Activated CD8-positive, alpha-beta memory T cell treated with anti-CD3 and anti-CD28 coated beads for 1 hour (primary cell): ENCODE results near the gene CGB8.
"Not testable (repeated sequence)": the region's sequence is repeated elsewhere in the genome, so short reads cannot be mapped to it uniquely, and the experiment has no call there.

Experiments used
- DNase-seq, 2 donors: peaks; one replicate each; pipeline ENCODE4 v3.0.0-alpha.2; 2020; ENCODE audit warnings: low read depth in 1 of 2; ENCODE audit errors: extremely low read depth in 1 of 2

The CGB8 gene

DNA sequence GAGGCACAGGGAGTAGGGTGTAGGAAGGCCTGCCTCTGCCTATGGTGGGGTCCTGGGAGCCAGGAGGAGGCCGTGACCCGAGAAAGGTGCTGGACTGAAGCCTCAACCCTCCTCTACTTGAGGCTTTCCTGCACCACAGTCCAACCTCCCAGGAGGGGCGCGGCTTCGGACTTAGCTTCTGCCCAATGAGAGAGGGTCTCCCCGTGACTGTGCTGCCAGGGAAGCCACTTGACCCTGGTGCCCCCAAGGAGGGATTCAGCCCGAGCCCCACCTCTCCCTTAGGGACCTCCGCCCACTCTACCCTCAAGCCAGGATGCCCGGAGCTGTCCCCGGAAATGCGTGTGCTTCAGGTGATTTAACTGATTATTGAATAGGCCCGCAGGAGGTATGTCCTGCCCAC is at the start of gene CGB8:
CGB8 (minus strand) TSS at position 101 of the 400 bp plus-strand sequence. CDS start 372 bp downstream, outside the sequence.
- not testable (repeated sequence) for DNase-seq

DNA sequence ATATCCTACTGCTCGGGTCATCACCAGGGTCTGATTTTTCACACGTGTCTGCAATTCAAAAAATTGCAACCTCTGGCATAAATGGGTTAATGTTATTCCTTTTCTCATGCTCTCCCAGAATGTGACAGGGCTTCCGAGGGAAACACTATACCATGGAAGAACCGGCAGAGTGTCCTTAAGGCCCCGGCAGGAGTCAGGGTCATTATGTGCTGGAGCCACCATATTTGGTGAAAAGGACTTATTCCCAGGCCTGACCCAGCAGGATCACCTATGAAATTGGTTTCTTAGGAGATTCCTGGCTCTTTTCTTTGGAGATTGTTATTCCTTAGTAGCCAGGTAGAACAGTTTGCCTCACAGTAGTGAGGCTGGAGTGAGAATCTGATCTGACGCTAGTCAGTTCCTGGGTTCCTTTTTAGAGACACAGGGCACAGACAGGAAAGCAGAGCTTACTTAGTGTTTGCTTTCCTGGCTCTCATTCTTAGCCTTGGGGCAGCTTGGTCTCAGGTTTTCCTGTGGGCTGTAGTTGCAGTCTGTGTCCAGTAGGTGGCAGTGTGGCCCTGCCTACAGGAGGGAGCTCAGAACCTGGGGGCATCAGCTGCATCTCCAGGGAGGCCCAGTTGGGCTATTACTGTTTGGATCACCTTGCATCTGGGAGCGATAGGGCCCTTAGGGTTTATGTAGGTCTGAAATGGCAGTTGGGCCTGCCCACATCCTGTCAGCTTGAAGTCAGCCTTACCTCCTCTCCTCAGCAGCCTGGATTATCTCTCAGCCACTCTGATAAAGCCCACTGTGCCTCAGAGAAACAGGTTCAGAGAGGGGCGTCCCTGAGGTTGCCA is 48.8 kb upstream of the CGB8 start:
- DNase-seq = peak in 1 of 2 donors; percentile 52

DNA sequence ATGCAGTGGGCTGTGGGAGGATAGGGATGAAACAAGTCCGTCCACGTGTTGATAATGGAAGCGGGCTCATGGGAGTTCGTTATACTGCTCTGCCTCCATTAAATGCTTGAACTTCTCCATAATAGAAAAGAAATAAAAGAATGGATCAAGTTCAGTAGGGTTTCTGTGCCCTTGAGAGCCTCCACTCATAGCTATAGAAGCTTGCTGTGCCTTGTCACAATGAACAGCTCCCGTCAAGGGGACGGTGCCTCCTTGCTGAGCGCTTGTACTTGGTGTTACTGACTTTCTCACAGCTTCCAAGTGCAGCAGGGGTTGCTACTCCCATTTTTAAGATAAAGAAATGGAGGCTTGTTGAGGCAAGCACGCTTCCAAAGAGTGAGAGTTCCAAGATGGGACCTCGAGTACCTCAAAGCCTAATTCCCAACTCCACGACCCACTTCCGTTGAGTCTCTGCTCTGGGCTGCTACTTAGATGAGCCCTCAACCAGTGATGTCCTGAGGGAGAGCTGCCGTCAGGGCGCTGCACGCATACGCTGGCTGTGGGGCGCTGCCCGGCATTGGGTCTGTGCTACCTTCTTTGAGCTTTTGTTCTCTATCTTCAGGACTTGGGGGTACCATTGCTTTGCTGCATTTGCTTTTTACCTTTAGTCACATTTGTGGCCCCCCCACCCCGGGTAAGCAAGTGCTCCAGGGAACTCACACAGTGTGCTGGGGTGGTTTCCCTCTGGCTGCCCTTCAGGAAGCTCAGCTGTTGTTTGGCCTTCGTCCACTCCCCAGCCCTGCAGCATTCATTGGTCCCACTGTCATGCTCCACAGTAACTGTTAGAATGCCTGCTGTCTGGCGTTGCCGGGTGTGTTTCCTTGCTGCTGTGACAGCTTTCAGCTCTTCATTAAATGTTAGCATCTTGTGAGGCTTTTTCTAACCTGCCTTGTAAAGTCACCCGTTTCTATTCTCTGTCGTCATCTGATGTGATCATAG is 45.9 kb upstream of the CGB8 start:
- no peak for DNase-seq

DNA sequence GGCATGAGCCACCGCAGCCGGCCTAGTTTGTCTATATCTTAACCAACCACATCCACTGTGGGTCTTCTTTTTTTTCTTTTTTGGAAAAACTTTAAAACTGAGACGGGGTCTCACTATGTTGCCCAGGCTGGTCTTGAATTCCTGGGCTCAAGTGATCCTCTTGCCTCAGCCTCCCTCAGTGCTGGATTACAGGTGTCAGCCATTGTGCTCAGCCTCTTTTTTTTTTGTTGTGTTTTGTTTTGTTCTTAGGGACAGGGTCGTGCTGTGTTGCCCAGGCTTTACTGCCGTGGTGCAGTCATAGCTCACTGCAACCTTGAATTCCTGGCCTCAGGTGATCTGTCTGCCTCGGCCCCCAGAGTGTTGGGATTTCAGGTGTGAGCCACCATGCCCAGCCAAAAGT is 43.8 kb upstream of the CGB8 start:
- DNase-seq = no peak

DNA sequence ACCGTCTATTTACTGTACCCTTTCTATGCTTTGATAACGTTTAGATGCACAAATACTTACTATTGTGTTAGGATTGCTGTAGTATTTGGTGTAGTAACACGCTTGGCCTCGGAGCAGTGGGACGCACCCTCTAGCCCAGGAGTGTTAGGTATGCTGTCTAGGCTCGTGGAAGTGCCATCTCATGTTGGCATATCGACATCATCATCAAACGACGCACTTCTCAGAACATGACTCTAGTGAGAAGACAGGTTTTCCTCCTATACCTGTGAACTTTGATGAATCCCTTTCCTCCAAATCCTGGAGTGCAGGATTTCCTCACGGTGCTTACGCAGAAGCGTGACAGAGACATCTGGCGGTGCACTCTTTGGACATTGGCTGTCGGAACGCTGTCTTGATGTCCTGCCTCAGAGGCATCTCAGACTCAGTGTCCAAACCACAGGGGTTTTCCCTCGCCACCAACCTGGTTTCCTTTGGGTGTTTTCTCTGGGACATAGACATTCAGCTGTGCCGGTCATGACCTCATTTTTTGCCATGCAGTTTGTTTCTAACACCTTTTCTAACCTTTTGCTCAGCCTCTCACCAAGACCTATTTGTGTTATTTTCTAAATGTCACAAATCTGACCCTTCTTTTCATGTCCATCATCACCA is 42.6 kb upstream of the CGB8 start:
- DNase-seq = no peak

DNA sequence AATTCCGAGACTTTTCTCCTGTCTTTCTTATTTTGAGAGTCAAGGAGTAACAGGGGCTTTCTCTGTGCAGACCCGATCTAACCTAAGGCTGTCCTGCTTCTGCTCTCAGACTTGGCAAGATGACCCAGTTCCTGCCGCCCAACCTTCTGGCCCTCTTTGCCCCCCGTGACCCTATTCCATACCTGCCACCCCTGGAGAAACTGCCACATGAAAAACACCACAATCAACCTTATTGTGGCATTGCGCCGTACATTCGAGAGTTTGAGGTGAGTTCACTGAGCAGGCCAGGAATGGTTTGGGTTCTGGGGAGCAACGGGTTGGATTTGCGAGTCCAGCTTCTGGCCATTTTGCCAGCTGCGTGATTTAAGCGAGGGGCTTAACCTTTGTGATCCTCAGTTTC is 37.4 kb upstream of the CGB8 start:
- DNase-seq = no peak

DNA sequence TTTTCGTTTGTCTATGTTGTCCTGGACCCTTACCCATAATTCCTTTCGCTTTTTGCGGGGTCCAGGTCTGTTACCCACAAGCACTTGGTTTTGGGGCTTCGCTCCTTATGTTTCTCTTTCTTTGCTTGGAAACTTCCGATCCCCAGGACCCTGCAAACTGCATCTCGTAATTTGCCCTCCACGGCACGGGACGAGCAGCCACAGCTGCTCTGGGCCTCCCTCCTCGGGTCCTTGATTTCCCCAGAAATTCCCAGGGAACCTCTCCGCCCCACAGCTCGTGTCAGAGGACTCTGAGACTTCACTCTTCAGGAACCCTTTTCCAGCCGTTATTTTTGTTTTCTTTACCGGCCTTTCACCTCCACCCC is 36.9 kb upstream of the CGB8 start:
- no peak for DNase-seq

DNA sequence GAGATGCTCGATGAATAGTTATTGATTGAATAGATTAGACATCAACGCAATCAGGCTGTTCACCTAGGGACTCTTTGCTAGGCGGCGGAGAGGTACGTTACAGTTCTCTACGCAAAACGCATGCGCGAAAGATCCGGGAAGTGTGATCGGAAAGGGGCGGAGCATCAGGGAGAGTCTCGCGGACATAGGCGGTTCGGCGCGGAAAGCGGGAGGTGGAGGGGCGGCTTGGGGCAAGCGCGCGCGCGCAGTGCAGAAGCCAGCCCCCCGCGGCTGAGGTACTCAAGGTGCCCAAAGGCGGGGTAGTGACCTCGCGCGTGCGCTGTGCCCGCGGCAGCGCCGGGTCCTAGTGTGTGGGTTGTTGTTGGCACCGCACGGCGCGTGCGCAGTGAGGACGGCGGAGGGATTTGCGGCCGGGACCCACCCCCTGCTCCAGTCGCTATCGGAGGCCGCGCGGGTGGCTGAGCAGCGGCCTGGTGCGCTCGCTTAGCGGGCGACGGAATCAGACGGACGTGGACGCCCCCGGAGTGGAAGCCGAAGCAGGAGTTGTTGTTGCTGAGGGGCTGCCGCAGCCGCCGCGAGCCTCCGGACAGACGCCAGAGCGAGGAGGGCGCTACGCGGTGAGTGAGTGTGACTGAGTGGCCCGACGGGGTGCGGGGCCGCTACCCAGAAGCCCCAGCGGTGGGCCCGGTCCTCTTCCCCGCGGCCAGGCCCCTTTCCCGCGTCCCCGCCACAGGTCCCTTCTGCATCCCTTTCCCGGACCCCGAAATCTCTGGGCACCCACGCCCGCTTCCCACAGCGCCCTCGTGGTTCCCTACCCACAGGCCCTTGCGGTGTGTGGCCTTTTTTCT is 36.3 kb upstream of the CGB8 start, which contains the start of gene SNRNP70:
SNRNP70 (plus strand) TSS at position 432 of the 848 bp plus-strand sequence. CDS start 964 bp downstream, outside the sequence.
- DNase-seq = peak; percentile 95 to 99

DNA sequence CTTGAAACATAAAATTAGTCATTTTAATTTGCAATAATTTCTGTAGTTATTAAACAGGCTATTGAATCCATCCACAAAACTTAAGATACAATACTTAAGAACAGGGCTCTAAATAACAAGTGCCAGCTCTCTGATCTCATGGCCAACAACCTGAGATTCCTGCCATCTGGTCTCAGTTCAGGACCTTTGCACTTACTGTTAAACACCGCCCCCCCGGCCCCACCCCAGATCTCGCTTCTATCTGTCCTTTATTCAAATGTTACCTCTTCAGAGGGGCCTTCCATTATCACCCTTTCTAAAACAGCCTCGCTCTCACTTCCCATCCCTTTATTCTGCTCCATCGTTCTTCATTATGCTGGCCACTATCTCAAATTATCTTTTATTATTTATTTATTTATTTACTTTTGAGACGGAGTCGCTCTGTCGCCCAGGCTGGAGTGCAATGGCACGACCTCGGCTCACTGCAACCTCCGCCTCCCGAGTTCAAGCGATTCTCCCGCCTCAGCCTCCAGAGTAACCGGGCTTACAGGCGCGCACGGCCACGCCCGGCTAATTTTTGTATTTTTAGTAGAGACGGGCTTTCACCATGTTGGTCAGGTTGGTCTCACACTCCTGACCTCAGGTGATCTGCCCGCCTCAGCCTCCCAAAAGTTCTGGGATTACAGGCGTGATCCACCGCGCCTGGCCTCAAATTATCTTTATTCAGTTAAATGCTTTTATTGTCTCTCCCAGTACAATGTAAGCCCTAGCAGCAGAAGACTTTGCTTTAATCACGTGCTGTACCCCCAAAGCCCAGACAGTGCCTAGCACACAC is 35.5 kb upstream of the CGB8 start:
- DNase-seq = no peak

DNA sequence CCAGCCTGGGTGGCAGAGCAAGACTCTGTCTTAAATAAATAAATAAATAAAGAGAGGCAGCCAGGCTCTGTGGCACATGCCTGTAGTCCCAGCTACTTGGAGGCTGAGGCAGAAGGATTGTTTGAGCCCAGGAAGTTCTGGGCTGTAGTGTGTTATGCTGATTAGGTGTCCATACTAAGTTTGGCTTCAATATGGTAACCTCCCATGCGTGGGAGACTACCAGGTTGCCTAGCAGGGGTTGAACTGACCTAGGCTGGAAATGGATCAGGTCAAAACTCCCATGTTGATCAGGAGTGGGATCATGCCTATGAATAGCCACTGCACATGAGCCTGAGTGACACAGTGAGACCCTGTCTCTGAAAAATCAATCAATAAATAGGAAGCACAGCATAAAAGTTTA is 32.4 kb upstream of the CGB8 start:
- DNase-seq = no peak

DNA sequence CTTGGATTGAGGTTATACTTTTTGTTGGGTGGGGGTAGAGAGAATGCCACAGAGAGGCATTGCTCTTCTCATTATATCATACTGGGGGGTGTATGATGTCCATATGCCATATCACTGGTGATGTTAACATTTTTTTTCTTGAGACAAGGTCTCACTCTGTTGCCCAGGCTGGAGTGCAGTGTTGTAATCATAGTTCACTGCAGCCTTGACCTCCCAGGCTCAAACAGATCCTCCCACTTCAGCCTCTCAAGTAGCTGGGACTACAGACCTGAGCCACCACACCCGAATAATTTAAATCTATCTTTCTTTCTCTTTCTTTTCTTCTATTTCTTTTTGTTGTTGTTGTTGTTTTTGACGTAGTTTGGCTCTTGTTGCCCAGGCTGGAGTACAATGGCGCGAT is 31.5 kb upstream of the CGB8 start:
- DNase-seq = no peak

DNA sequence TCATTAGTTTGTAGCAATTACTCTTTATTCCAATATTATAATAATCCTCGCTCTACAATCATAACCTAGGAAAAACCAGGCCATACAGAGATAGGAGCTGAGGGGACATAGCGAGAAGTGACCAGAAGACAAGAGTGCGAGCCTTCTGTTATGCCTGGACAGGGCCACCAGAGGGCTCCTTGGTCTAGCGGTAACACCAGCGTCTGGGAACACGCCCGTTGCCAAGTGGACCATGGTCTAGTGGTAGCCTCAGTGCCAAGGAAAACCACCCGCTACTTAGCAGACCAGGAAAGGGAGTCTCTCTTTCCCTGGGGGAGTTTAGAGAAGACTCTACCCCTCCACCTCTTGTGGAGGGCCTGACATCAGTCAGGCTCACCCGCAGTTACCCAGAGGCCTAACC is 26.0 kb upstream of the CGB8 start:
- not testable (repeated sequence) for DNase-seq

DNA sequence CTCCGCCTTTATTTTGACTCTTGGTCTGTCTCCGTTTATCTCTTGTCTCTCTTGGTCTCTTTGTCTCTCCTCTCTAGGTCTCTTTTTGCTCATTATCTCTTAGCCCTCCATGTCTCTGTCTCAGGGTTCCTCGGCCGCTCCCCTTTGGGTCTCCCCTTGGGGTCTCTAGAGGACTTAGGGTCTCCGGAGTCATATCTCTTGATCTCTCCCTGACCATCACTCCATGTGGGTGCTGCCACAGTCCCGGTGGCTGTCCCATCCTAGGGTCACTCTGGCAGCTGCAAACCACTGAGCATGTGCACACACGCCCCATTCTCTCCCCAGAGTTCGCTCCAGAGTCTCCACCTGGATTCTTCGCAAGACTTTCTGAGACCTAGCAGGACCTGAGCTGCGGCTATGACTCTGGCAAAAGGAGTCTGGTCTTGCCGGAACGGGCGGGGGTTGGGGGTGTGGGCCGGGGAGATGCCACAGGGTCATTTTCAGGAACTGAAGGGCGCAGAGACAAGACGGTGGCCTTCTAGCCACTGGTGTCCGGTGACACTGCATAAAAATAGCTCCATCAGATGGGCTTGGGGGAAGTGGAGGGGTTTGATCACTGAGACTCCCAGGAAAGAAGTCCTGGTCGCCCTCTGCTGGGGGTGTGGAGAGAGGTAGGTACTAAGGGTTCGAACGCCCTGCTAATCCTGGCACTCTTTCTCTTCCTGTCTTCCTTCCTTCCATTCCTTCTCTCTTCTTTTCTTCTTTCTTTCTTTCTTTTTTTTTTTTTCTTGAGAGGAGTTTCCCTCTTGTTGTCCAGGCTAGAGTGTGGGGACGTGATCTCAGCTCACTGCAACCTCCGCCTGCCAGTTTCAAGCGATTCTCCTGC is 24.8 kb upstream of the CGB8 start:
- DNase-seq = no peak

DNA sequence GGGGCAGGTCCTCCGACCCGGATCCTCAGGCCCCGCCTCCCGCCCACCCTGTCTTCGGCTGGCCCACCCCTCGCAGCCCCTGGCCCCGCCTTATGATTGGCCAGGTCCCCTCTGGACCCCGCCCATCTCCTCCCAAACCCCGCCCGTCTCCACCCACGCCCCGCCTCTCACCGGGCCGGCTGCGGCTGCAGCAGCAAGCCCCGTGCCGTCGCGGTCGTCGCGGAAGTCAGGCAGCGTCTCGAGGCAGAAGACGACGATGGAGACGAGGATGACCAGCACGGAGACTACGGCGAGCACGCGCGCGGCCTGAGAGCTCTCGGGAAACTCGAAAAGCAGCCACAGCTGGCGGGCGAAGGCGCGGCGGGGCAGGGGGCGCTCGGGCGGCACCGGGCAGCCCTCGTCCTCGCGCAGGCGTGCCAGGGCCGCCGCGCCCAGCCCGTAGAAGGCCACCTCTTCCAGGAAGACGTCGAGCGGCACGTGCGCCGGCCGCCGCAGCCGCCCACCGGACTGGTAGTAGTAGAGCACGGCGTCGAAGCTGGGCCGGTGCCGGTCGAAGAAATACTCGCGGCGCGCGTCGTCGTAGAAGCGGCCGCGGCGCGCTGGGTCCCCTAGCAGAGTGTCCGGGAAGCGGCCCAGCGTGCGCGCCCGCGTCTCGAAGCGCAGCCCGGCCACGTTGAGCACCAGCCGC is 23.1 kb upstream of the CGB8 start:
- DNase-seq = no peak

DNA sequence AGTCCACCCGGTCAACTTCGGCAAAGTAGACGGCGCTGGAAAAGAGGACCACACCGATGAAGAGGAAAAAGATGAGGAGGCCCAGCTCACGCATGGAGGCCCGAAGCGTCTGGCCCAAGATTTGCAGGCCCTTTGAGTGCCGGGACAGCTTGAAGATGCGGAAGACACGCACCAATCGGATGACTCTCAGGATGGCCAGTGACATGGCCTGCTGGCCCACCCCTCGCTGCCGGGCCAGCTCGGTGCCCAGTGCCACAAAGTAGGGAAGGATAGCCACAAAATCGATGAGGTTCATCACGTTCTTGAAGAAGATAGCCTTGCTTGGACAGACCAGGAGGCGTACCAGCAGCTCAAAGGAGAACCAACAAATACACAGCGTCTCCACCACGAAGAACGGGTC is 21.5 kb upstream of the CGB8 start:
- DNase-seq = no peak

DNA sequence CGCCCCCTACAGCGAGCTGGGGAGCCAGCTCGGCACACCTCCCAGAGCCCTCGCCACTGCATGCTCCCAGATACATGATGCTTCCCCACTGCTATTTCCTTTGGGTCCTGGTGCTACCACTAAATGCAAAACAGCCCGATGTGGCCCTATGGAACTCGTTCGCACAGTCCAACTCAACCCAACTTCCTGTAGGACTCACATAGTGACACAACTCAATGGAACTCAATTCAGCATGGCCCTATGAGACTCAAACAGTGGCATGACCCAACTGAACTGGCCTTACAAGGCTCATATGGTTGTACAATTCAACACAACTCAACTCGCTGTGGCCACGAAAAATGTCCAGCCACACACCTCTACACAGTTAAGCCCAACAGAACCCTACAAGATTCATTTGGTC is 20.1 kb upstream of the CGB8 start:
- DNase-seq = no peak

DNA sequence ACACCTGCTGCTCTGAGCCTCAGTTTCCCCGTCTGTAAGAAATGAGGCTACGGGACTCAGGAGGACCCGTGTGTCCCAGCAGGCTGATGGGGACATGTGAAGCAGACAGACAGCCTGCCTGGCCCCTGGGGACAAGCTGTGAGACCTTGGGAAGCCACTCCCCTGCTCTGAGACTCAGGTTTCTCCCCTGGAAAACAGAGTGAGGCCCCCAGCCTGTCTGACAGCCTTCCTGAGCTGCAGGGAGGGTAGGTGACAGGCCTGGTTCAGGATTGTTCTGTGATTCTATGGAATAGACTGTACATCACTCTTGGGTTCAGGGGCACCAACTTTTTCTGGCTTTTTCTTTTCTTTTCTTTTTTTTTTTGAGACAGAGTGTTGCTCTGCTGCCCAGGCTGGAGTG is 18.6 kb upstream of the CGB8 start:
- no peak for DNase-seq
